HFFc6 (cell line): ENCODE results near the gene TRAPPC2B. TPM values are rescaled to one million over a fixed set of nuclear protein-coding genes. Genes with fewer than 3 reads are reported as not detected.

Source experiments
- DNase-seq: peaks from one replicate; pipeline ENCODE4 v3.0.0-alpha.2; 2018
- H3K27ac Mint-ChIP-seq: 2 replicates; pipeline ENCODE4 v1.8.0; 2020; ENCODE audit warnings: mild to moderate bottlenecking, mixed read lengths
- H3K27me3 Mint-ChIP-seq: 2 replicates; pipeline ENCODE4 v1.8.0; 2021; ENCODE audit warnings: mild to moderate bottlenecking, moderate library complexity, mixed read lengths; ENCODE audit not compliant: insufficient read depth
- H3K36me3 Mint-ChIP-seq: 2 replicates; pipeline ENCODE4 v1.8.0; 2021; ENCODE audit warnings: low read depth, mixed read lengths
- H3K4me1 Mint-ChIP-seq: 2 replicates; pipeline ENCODE4 v1.8.0; 2020; ENCODE audit warnings: low read depth, mixed read lengths
- H3K4me3 Mint-ChIP-seq: 2 replicates; pipeline ENCODE4 v1.8.0; 2020; ENCODE audit warnings: mild to moderate bottlenecking, moderate library complexity, mixed read lengths
- H3K9me3 Mint-ChIP-seq: 2 replicates; pipeline ENCODE4 v1.8.0; 2020; ENCODE audit warnings: mild to moderate bottlenecking, mixed read lengths
- CTCF ChIP-seq: fragments of 200-600 bp; sonication (generic); IDR thresholded peaks from 2 replicates; pipeline ENCODE4 v1.5.0; 2021; ENCODE audit warnings: antibody characterized with exemption, mild to moderate bottlenecking
- total RNA-seq, 6 experiments: library from RNA; stranded (reverse); fragmentation: NEBNext Ultra II Directional; extraction: Animal tissue kit (Norgen Biotek cat#: 25700); gene quantifications; 2 replicates in 1 of 6; 3 replicates in 5 of 6; pipeline ENCODE4 v1.2.3, GENCODE V29; 2021

Gene TRAPPC2B
- total RNA-seq, 6 experiments from 2014 or later = 7.3 to 8.5 (median 8.2) TPM

- Mint-ChIP-seq H3K9me3 (no peaks in the 10 kb centered on the region; the same call in 1 of the 2 replicates), H3K4me3 (no peak overlapping the region), H3K27me3 (no peaks in the 10 kb centered on the region; the same call in 1 of the 2 replicates), H3K27ac (no peak overlapping the region), H3K36me3 (peaks cover 14% of the 10 kb centered on the region), H3K4me1 (peaks cover 14% of the 10 kb centered on the region)
- peak; percentile 27 for DNase-seq
- TF ChIP-seq CTCF = peak; percentile 84
These were observed 43.3 kb downstream of the TRAPPC2B start for GRCh38 chr19:57406516-57407123.

GRCh38 chr19:57410877-57411671 lies 47.7 kb downstream of the TRAPPC2B start, which contains the start of gene ZNF17:
Gene ZNF17 (plus strand): TSS chr19:57411161. CDS start chr19:57413616, 2,455 bp downstream.
- peak; percentile 92 for DNase-seq
- H3K9me3 Mint-ChIP-seq = no peaks in the 10 kb centered on the region
- TF ChIP-seq CTCF = peak; percentile 43
- no peaks in the 10 kb centered on the region; the same call in 1 of the 2 replicates for H3K27me3 Mint-ChIP-seq
- peak within 1 kb of the TSS; percentile 98 for H3K4me3 Mint-ChIP-seq
- H3K36me3 Mint-ChIP-seq = peaks cover 19% of the 10 kb centered on the region
- H3K4me1 Mint-ChIP-seq = peaks cover 19% of the 10 kb centered on the region
- H3K27ac Mint-ChIP-seq = peak within 1 kb of the TSS; percentile 79

Other genes starting within 250 kb of the TRAPPC2B start
- not detected for gene USP29, start 243.6 kb upstream of the TRAPPC2B start, total RNA-seq
- not detected for gene ZIM3, start 218.3 kb upstream of the TRAPPC2B start, total RNA-seq
- gene DUXA, start 196.1 kb upstream of the TRAPPC2B start, total RNA-seq = not detected
- gene ZNF264, start 172.1 kb upstream of the TRAPPC2B start, total RNA-seq = 10 to 100 TPM; 20.1 to 23.1 (median 22.6) TPM
- gene AURKC, start 132.5 kb upstream of the TRAPPC2B start, total RNA-seq = 1 to 10 TPM in 1 of 6 experiments, under 1 TPM in 4, not detected in 1; 0.31 to 1.1 (median 0.48) TPM
- gene ZNF805, start 122.9 kb upstream of the TRAPPC2B start, total RNA-seq = 10 to 100 TPM; 10.7 to 12.8 (median 11.9) TPM
- gene ZNF460, start 83.1 kb upstream of the TRAPPC2B start, total RNA-seq = 10 to 100 TPM; 17.3 to 39.5 (median 22.2) TPM
- 1 to 10 TPM; 4.6 to 5.2 (median 4.8) TPM for gene ZNF543, start 43.1 kb upstream of the TRAPPC2B start, total RNA-seq
- 1 to 10 TPM; 7.1 to 8.1 (median 7.7) TPM for gene ZNF304, start 12.3 kb upstream of the TRAPPC2B start, total RNA-seq
- gene ZNF547, start within 50 bp of the TRAPPC2B start, total RNA-seq = 1 to 10 TPM; 1.5 to 2.9 (median 1.7) TPM
- gene ZNF548, start 26.3 kb downstream of the TRAPPC2B start, total RNA-seq = 10 to 100 TPM in 1 of 6 experiments, 1 to 10 TPM in 5; 8.0 to 10.4 (median 9.2) TPM
- gene ZNF17, start 47.6 kb downstream of the TRAPPC2B start, total RNA-seq = 1 to 10 TPM; 6.4 to 8.1 (median 7.0) TPM
- 1 to 10 TPM; 4.8 to 8.0 (median 6.6) TPM for gene ZNF749, start 71.8 kb downstream of the TRAPPC2B start, total RNA-seq
- under 1 TPM; 0.12 to 0.46 (median 0.17) TPM for gene VN1R1, start 93.6 kb downstream of the TRAPPC2B start, total RNA-seq
- gene ZNF772, start 114.0 kb downstream of the TRAPPC2B start, total RNA-seq = 1 to 10 TPM; 2.3 to 5.9 (median 4.7) TPM
- 10 to 100 TPM in 2 of 6 experiments, 1 to 10 TPM in 4; 6.3 to 10.6 (median 7.3) TPM for gene ZNF419, start 124.2 kb downstream of the TRAPPC2B start, total RNA-seq
- 1 to 10 TPM; 5.7 to 8.0 (median 6.8) TPM for gene ZNF773, start 136.4 kb downstream of the TRAPPC2B start, total RNA-seq
- gene ZNF549, start 163.8 kb downstream of the TRAPPC2B start, total RNA-seq = 1 to 10 TPM; 3.0 to 4.0 (median 3.7) TPM
- gene ZNF550, start 196.3 kb downstream of the TRAPPC2B start, total RNA-seq = 1 to 10 TPM; 4.8 to 8.5 (median 5.6) TPM
- gene ZNF416, start 215.4 kb downstream of the TRAPPC2B start, total RNA-seq = 1 to 10 TPM; 3.8 to 5.4 (median 5.0) TPM
- gene ZIK1, start 220.6 kb downstream of the TRAPPC2B start, total RNA-seq = 1 to 10 TPM in 3 of 6 experiments, under 1 TPM in 3; 0.80 to 3.0 (median 1.3) TPM
- gene ZNF530, start 236.3 kb downstream of the TRAPPC2B start, total RNA-seq = 1 to 10 TPM; 2.3 to 4.5 (median 3.6) TPM